PC-3 (cell line): ENCODE measurements around the gene PTPN12. TPM values are rescaled to one million over a fixed set of nuclear protein-coding genes. Genes with fewer than 3 reads are reported as not detected.

Experiments used
- ATAC-seq: fragments of 200-7000 bp; cut with Tn5 transposase; 2 replicates; pipeline ENCODE4 v1.9.1; 2020; ENCODE audit warnings: mild to moderate bottlenecking, moderate library complexity
- BruUV-seq: library from RNA; stranded (reverse); fragments of 400-500 nt; replicated peaks from 2 replicates; lab custom pipeline; 2021; lab: Mats Ljungman, UMichigan
- CTCF ChIA-PET: fragments of 300-600 bp; sonication (Branson Sonifier 250); formaldehyde crosslinking; loops from one replicate; lab custom pipeline; 2022; ENCODE audit warnings: antibody characterized with exemption; lab: Charles Lee
- POLR2A ChIA-PET: fragments of 300-600 bp; sonication (Branson Sonifier 250); formaldehyde crosslinking; loops from one replicate; lab custom pipeline; 2022; ENCODE audit warnings: antibody characterized with exemption; ENCODE audit not compliant: unreplicated experiment; lab: Charles Lee
- DNase-seq: peaks from one replicate; pipeline ENCODE4 v3.0.0-alpha.2; 2015
- H2AFZ ChIP-seq: fragments of 300-600 bp; sonication (generic); 2 replicates; pipeline ENCODE4 v1.6.0; 2016; ENCODE audit warnings: antibody characterized with exemption, low read length
- H3F3A ChIP-seq: fragments of 300-600 bp; sonication (generic); one replicate; pipeline ENCODE4 v1.6.0; 2017; ENCODE audit warnings: antibody characterized with exemption, low read length, control low read depth, mild to moderate bottlenecking; ENCODE audit not compliant: unreplicated experiment
- H3K27ac ChIP-seq: fragments of 300-600 bp; sonication (generic); 2 replicates; pipeline ENCODE4 v1.5.1; 2016; ENCODE audit warnings: mild to moderate bottlenecking, low read length
- H3K27me3 ChIP-seq: fragments of 300-600 bp; sonication (generic); 2 replicates; pipeline ENCODE4 v1.6.1; 2016; ENCODE audit warnings: low read length, mixed read lengths
- H3K36me3 ChIP-seq: fragments of 300-600 bp; sonication (generic); 2 replicates; pipeline ENCODE4 v1.6.1; 2016; ENCODE audit warnings: low read depth, mixed run types, low read length, mixed read lengths
- H3K4me1 ChIP-seq: fragments of 300-600 bp; sonication (generic); 2 replicates; pipeline ENCODE4 v1.5.1; 2016; ENCODE audit warnings: low read length; ENCODE audit not compliant: insufficient read depth
- H3K4me2 ChIP-seq: fragments of 300-600 bp; sonication (generic); 2 replicates; pipeline ENCODE4 v1.6.0; 2016; ENCODE audit warnings: low read length
- H3K4me3 ChIP-seq: fragments of 300-600 bp; sonication (generic); 2 replicates; pipeline ENCODE4 v1.5.1; 2016; ENCODE audit warnings: mild to moderate bottlenecking, low read length, mixed read lengths
- H3K79me2 ChIP-seq: fragments of 300-600 bp; sonication (generic); 2 replicates; pipeline ENCODE4 v1.6.1; 2017; ENCODE audit warnings: low read length, mixed read lengths
- H3K9ac ChIP-seq: fragments of 300-600 bp; sonication (generic); 2 replicates; pipeline ENCODE4 v1.6.0; 2016; ENCODE audit warnings: mild to moderate bottlenecking, low read length
- H3K9me2 ChIP-seq: fragments of 300-600 bp; sonication (generic); replicated peaks from 2 replicates; pipeline ENCODE4 v1.6.1; 2016; ENCODE audit warnings: mixed run types, low read length, mixed read lengths
- H3K9me3 ChIP-seq: fragments of 300-600 bp; sonication (generic); 2 replicates; pipeline ENCODE4 v1.6.1; 2016; ENCODE audit warnings: low read length, mixed read lengths
- H4K20me1 ChIP-seq: fragments of 300-600 bp; sonication (generic); 2 replicates; pipeline ENCODE4 v1.6.1; 2016; ENCODE audit warnings: low read length, mixed read lengths
- CTCF ChIP-seq: fragments of 300-600 bp; sonication (generic); conservative IDR thresholded peaks from 2 replicates; pipeline ENCODE4 v1.5.1; 2017; ENCODE audit warnings: antibody characterized with exemption, low read depth, mild to moderate bottlenecking, low read length
- EZH2 ChIP-seq: fragments of 300-600 bp; sonication (generic); IDR thresholded peaks from one replicate; pipeline ENCODE4 v1.6.1; 2017; ENCODE audit warnings: antibody characterized with exemption, mild to moderate bottlenecking, low read length; ENCODE audit not compliant: unreplicated experiment
- EZH2phosphoT487 ChIP-seq: fragments of 300-600 bp; sonication (generic); IDR thresholded peaks from 2 replicates; pipeline ENCODE4 v1.6.1; 2018; ENCODE audit warnings: mild to moderate bottlenecking, antibody characterized with exemption, low read length, borderline replicate concordance
- intact Hi-C: fragments of 100-400 bp; cut with micrococcal nuclease; formaldehyde crosslinking; loops from 2 replicates; pipeline ENCODE4 v1.9.0; 2023
- total RNA-seq: library from RNA; depleted of rRNA; stranded (reverse); fragments of >200 nt; gene quantifications from 2 replicates; pipeline ENCODE4 v1.2.3, GENCODE V29; 2014; rRNA removed

PTPN12 gene
- total RNA-seq, 1 experiment from 2014 or later = 26.2 TPM

- H3K27me3 ChIP-seq = no peaks in the 10 kb centered on the region
- peak overlapping the region; percentile 31; the same call in 1 of the 2 replicates for H3K27ac ChIP-seq
- H3K36me3 ChIP-seq = no peaks in the 10 kb centered on the region; the same call in 1 of the 2 replicates
- TF ChIP-seq EZH2 (no peak), EZH2phosphoT487 (no peak), CTCF (no peak)
- H3K9me2 ChIP-seq = no peaks in the 10 kb centered on the region
- H3K9ac ChIP-seq = no peak overlapping the region
- peaks cover 8% of the 10 kb centered on the region for H3F3A ChIP-seq
- ChIA-PET POLR2A (interaction anchor here (0.6 kb wide), 1 partner anchor 48 kb away, joined by 3 read pairs; no protein-coding TSS in a partner anchor), CTCF (interaction anchor here (0.6 kb wide), 1 partner anchor 133 kb away, joined by 3 read pairs; no protein-coding TSS in a partner anchor)
- H3K4me3 ChIP-seq = no peak overlapping the region
- H4K20me1 ChIP-seq = no peaks in the 10 kb centered on the region
- H3K4me1 ChIP-seq = peaks cover 33% of the 10 kb centered on the region
- peak; percentile 57 for ATAC-seq
- peaks cover 15% of the 10 kb centered on the region for H3K79me2 ChIP-seq
- BruUV-seq = no TSS peak
- H3K9me3 ChIP-seq = no peaks in the 10 kb centered on the region
- H3K4me2 ChIP-seq = peak overlapping the region; percentile 54
- intact Hi-C loops = loop anchor here (1.0 kb wide), 1 partner anchor 9 kb away; the partner anchor contains the start of gene RSBN1L
- DNase-seq = peak; percentile 45
- no peak overlapping the region for H2AFZ ChIP-seq
Measured at GRCh38 chr7:77687100-77687746, 150.1 kb downstream of the PTPN12 start.

GRCh38 chr7:77687747-77688144, 150.7 kb downstream of the PTPN12 start:
- intact Hi-C loops = loop anchor here (1.0 kb wide), 1 partner anchor 9 kb away; the partner anchor contains the start of gene RSBN1L
- CTCF ChIA-PET = interaction anchor here (0.6 kb wide), 1 partner anchor 133 kb away, joined by 3 read pairs; no protein-coding TSS in a partner anchor
- H3K79me2 ChIP-seq = peaks cover 18% of the 10 kb centered on the region
- H3F3A ChIP-seq = peaks cover 8% of the 10 kb centered on the region
- DNase-seq = no peak
- TF ChIP-seq EZH2phosphoT487 (no peak), EZH2 (no peak), CTCF (no peak)
- H3K4me3 ChIP-seq = no peak overlapping the region
- BruUV-seq = no TSS peak
- no peaks in the 10 kb centered on the region for H3K9me3 ChIP-seq
- no peak overlapping the region for H2AFZ ChIP-seq
- H3K27ac ChIP-seq = no peak overlapping the region
- H3K4me1 ChIP-seq = peaks cover 33% of the 10 kb centered on the region
- no peaks in the 10 kb centered on the region for H4K20me1 ChIP-seq
- H3K4me2 ChIP-seq = peak overlapping the region; percentile 54; the same call in 1 of the 2 replicates
- ATAC-seq = no peak
- no peaks in the 10 kb centered on the region; the same call in 1 of the 2 replicates for H3K36me3 ChIP-seq
- H3K9me2 ChIP-seq = no peaks in the 10 kb centered on the region
- POLR2A ChIA-PET = interaction anchor here (0.6 kb wide), 1 partner anchor 48 kb away, joined by 3 read pairs; no protein-coding TSS in a partner anchor
- H3K27me3 ChIP-seq = no peaks in the 10 kb centered on the region
- no peak overlapping the region for H3K9ac ChIP-seq

Other genes starting within 250 kb of the PTPN12 start
- gene GSAP, start 120.9 kb upstream of the PTPN12 start, total RNA-seq = 2.5 and 6.5 TPM in 2 replicates
- 6.9 and 11.2 TPM in 2 replicates for gene RSBN1L, start 159.2 kb downstream of the PTPN12 start, total RNA-seq